Activated CD4-positive, alpha-beta T cell treated with anti-CD3 and anti-CD28 coated beads, Interleukin-2, amount 50 U/mL, for 1 hour (primary cell): ENCODE data around the gene ATXN7L2.
A peak's percentile ranks its signal among the peaks of the same experiment; 100 is the strongest.

Source experiments
- DNase-seq: peaks from one replicate; pipeline ENCODE4 v3.0.0-alpha.2; 2020

The ATXN7L2 gene

GRCh38 chr1:109499081-109499480 lies 15.4 kb downstream of the ATXN7L2 start:
- no peak for DNase-seq

GRCh38 chr1:109499661-109500536 lies 16.2 kb downstream of the ATXN7L2 start:
- peak; percentile 65 for DNase-seq

- no peak for DNase-seq
Measured at GRCh38 chr1:109500941-109501381, 17.3 kb downstream of the ATXN7L2 start.

GRCh38 chr1:109501644-109502363 lies 18.1 kb downstream of the ATXN7L2 start:
- DNase-seq: no peak

- peak; percentile 54 for DNase-seq
Measured at GRCh38 chr1:109502364-109502851, 18.7 kb downstream of the ATXN7L2 start.

- no peak for DNase-seq
Measured at GRCh38 chr1:109503935-109504334, 20.2 kb downstream of the ATXN7L2 start.

GRCh38 chr1:109504974-109505373 lies 21.3 kb downstream of the ATXN7L2 start:
- DNase-seq: no peak

GRCh38 chr1:109508001-109508872 lies 24.5 kb downstream of the ATXN7L2 start:
- no peak for DNase-seq

- DNase-seq: no peak
Measured at GRCh38 chr1:109508873-109509175, 25.1 kb downstream of the ATXN7L2 start.

GRCh38 chr1:109509176-109510134 lies 25.8 kb downstream of the ATXN7L2 start, which contains the start of gene AMIGO1:
TSS of gene AMIGO1 (minus strand) at chr1:109509727. CDS start at chr1:109508912, 815 bp downstream.
- peak; percentile 60 for DNase-seq

- no peak for DNase-seq
Measured at GRCh38 chr1:109513110-109513710, 29.5 kb downstream of the ATXN7L2 start.

- DNase-seq: no peak
Measured at GRCh38 chr1:109514846-109515245, 31.1 kb downstream of the ATXN7L2 start.

- DNase-seq: no peak
Measured at GRCh38 chr1:109516872-109517271, 33.2 kb downstream of the ATXN7L2 start.

GRCh38 chr1:109517337-109517736 lies 33.6 kb downstream of the ATXN7L2 start:
- no peak for DNase-seq

GRCh38 chr1:109521002-109521951 lies 37.6 kb downstream of the ATXN7L2 start:
- no peak for DNase-seq

GRCh38 chr1:109522026-109522425 lies 38.3 kb downstream of the ATXN7L2 start:
- no peak for DNase-seq

GRCh38 chr1:109523706-109524105 lies 40.0 kb downstream of the ATXN7L2 start:
- DNase-seq: no peak

- no peak for DNase-seq
Measured at GRCh38 chr1:109527098-109527811, 43.5 kb downstream of the ATXN7L2 start.
